Endothelial cell of umbilical vein (primary cell): ENCODE results near the gene RALA. TPM values are rescaled to one million over a fixed set of nuclear protein-coding genes. Genes with fewer than 3 reads are reported as not detected.

Source experiments
- BruUV-seq: library from RNA; stranded (reverse); fragments of 400-500 nt; replicated peaks from 2 replicates; lab custom pipeline; 2021; lab: Mats Ljungman, UMichigan
- CTCF ChIA-PET: fragments of 300-600, 350-600 bp; sonication (Branson Sonifier 250); formaldehyde crosslinking; loops from one replicate; lab custom pipeline; 2021; ENCODE audit warnings: antibody characterized with exemption, inconsistent platforms; lab: Charles Lee
- POLR2A ChIA-PET: fragments of 300-600, 350-600 bp; sonication (Branson Sonifier 250); formaldehyde crosslinking; loops from one replicate; lab custom pipeline; 2021; ENCODE audit warnings: antibody characterized with exemption, inconsistent platforms; lab: Charles Lee
- DNase-seq: peaks from one replicate; pipeline ENCODE4 v3.0.0-alpha.2; 2011; ENCODE audit warnings: low read depth, low spot score
- FAIRE-seq: peaks from 2 replicates; lab custom pipeline; 2011; peaks lifted over from hg19 to GRCh38; lab: Jason Lieb, UNC
- H2AFZ ChIP-seq: 2 replicates; pipeline ENCODE4 v1.6.0; 2012; ENCODE audit warnings: low read depth, low read length, control low read depth, inconsistent platforms
- H3K27ac ChIP-seq: 2 replicates; pipeline ENCODE4 v1.5.1; 2011; ENCODE audit warnings: low read depth, mild to moderate bottlenecking, control low read depth, low read length, moderate library complexity; ENCODE audit not compliant: insufficient read depth
- H3K27me3 ChIP-seq, 2 experiments: 2 replicates each; pipeline versions ENCODE4 v1.6.0 to v1.6.1; 2011; ENCODE audit warnings: low read length in 2 of 2, mixed read lengths in 1 of 2; ENCODE audit not compliant: control insufficient read depth in 2 of 2, insufficient read depth in 2 of 2
- H3K36me3 ChIP-seq, 2 experiments: 2 replicates in 1 of 2; 3 replicates in 1 of 2; pipeline ENCODE4 v1.5.1; 2011; ENCODE audit warnings: low read length in 2 of 2, mild to moderate bottlenecking in 1 of 2, moderate library complexity in 1 of 2; ENCODE audit not compliant: control insufficient read depth in 2 of 2, insufficient read depth in 2 of 2; ENCODE audit errors: extremely low read depth in 1 of 2
- H3K4me1 ChIP-seq: 3 replicates; pipeline ENCODE4 v1.5.1; 2011; ENCODE audit warnings: mild to moderate bottlenecking, low read length; ENCODE audit not compliant: control insufficient read depth, insufficient read depth; ENCODE audit errors: extremely low read depth
- H3K4me2 ChIP-seq: 2 replicates; pipeline ENCODE4 v1.6.1; 2011; ENCODE audit warnings: low read length, control low read depth, mixed read lengths; ENCODE audit not compliant: insufficient read depth
- H3K4me3 ChIP-seq, 3 experiments: fragments of 200-600 bp in 1 of 3; sonication (generic), shearing (Covaris generic) in 1 of 3; replicated peaks in 1 of 3; 2 replicates each; pipeline ENCODE4 v1.5.1; 2011 to 2016; ENCODE audit warnings: control low read depth in 3 of 3, low read length in 3 of 3, mild to moderate bottlenecking in 2 of 3, inconsistent platforms in 1 of 3, low read depth in 1 of 3, moderate library complexity in 1 of 3; ENCODE audit not compliant: insufficient read depth in 1 of 3
- H3K79me2 ChIP-seq: 2 replicates; pipeline ENCODE4 v1.6.0; 2012; ENCODE audit warnings: low read length, inconsistent platforms; ENCODE audit not compliant: control insufficient read depth, insufficient read depth
- H3K9ac ChIP-seq: replicated peaks from 2 replicates; pipeline ENCODE3; 2011; ENCODE audit warnings: low read length, control low read depth; ENCODE audit not compliant: insufficient read depth; ENCODE audit errors: extremely low read depth
- H3K9me1 ChIP-seq: replicated peaks from 3 replicates; pipeline ENCODE4 v1.6.0; 2011; ENCODE audit warnings: mild to moderate bottlenecking, low read length; ENCODE audit not compliant: control insufficient read depth, insufficient read depth; ENCODE audit errors: extremely low read depth
- H3K9me3 ChIP-seq: replicated peaks from 2 replicates; pipeline ENCODE4 v1.5.1; 2012; ENCODE audit warnings: low read length, inconsistent platforms; ENCODE audit not compliant: control insufficient read depth, insufficient read depth
- H4K20me1 ChIP-seq: replicated peaks from 2 replicates; pipeline ENCODE3; 2011; ENCODE audit warnings: mild to moderate bottlenecking, low read length; ENCODE audit not compliant: control insufficient read depth, insufficient read depth; ENCODE audit errors: extremely low read depth
- CTCF ChIP-seq, 2 donors: IDR thresholded peaks; 1 replicate in 1 of 2; 2 replicates in 1 of 2; pipeline ENCODE4 v1.5.1; 2011; ENCODE audit warnings: low read length in 2 of 2, mild to moderate bottlenecking in 2 of 2, moderate library complexity in 2 of 2, control low read depth in 1 of 2, inconsistent platforms in 1 of 2, low read depth in 1 of 2; ENCODE audit not compliant: insufficient read depth in 1 of 2; ENCODE audit errors: extremely low read depth in 1 of 2
- FOS ChIP-seq: IDR thresholded peaks from 2 replicates; pipeline ENCODE4 v1.6.1; 2011; ENCODE audit warnings: mild to moderate bottlenecking, low read length, moderate library complexity, borderline replicate concordance; ENCODE audit not compliant: insufficient read depth
- GATA2 ChIP-seq: IDR thresholded peaks from 2 replicates; pipeline ENCODE4 v1.7.0; 2011; ENCODE audit warnings: low read depth, mild to moderate bottlenecking, moderate library complexity, mixed read lengths, low read length; ENCODE audit not compliant: insufficient read length, insufficient read depth
- MYC ChIP-seq: IDR thresholded peaks from one replicate; pipeline ENCODE4 v1.6.1; 2011; ENCODE audit warnings: mild to moderate bottlenecking, low read depth, low read length
- POLR2AphosphoS5 ChIP-seq: IDR thresholded peaks from 2 replicates; pipeline ENCODE4 v1.6.1; 2012; ENCODE audit warnings: low read depth, mild to moderate bottlenecking, control low read depth, low read length, moderate library complexity; ENCODE audit not compliant: insufficient read depth
- dilution Hi-C: fragments of 300-500 bp; cut with MboI; formaldehyde crosslinking; loops from one replicate; pipeline ENCODE4 v1.15.0; 2019; ENCODE audit warnings: low sequenced_read_pairs; ENCODE audit not compliant: extremely low pct_ligation_motif_present
- intact Hi-C: fragments of 100-400 bp; cut with micrococcal nuclease; formaldehyde crosslinking; loops from one replicate; pipeline ENCODE4 v1.10.0; 2022
- polyA plus RNA-seq, 4 experiments: library from polyadenylated mRNA; depleted of rRNA in 3 of 4; stranded (reverse) in 3 of 4; unstranded in 1 of 4; fragments of >200 nt; gene quantifications; 2 replicates each; pipeline versions ENCODE4 v1.2.1 to v1.2.3, GENCODE V29; 2011 to 2012; ENCODE audit warnings: missing spikeins in 1 of 4
- total RNA-seq: library from RNA; stranded (reverse); gene quantifications from 2 replicates; pipeline ENCODE4 v1.2.3, GENCODE V29; 2021

RALA gene
- total and polyA plus RNA-seq, 2 donors (not counting 3 experiments of a cell fraction or from before 2014, with no cell fraction given), result 91.1 to 191 TPM

- POLR2A ChIA-PET, result no interaction called here
- CTCF ChIA-PET, result no interaction called here
Measured at GRCh38 chr7:39664585-39664984, 41.2 kb downstream of the RALA start.

More at GRCh38 chr7:39664585-39664984, 41.2 kb downstream of the RALA start:
- H3K9ac ChIP-seq, result no peak overlapping the region
- H3K27me3 ChIP-seq, result no peaks in the 10 kb centered on the region
- peaks cover 4% of the 10 kb centered on the region for H3K9me1 ChIP-seq
- BruUV-seq, result no TSS peak
- dilution Hi-C loops (no loop called here), intact Hi-C loops (no loop called here)
- H4K20me1 ChIP-seq, result peaks cover 39% of the 10 kb centered on the region
- no peak overlapping the region for H3K27ac ChIP-seq
- no peak overlapping the region for H3K4me3 ChIP-seq
- no peak overlapping the region for H2AFZ ChIP-seq
- no peak for DNase-seq
- H3K36me3 ChIP-seq, result peaks cover 5 to 14% of the 10 kb centered on the region in 2 experiments
- no peak for FAIRE-seq
- no peaks in the 10 kb centered on the region for H3K9me3 ChIP-seq
- no peak overlapping the region for H3K4me2 ChIP-seq
- H3K4me1 ChIP-seq, result no peaks in the 10 kb centered on the region
- TF ChIP-seq POLR2AphosphoS5, result no peak
- TF ChIP-seq GATA2, result no peak
- TF ChIP-seq CTCF (IDR thresholded peaks at IDR 0.05; ENCODE audit: extremely low read depth in 1 of 2, insufficient read depth in 1 of 2, low read depth in 1 of 2, low read length in 2 of 2), result no peak
- TF ChIP-seq FOS, result no peak
- TF ChIP-seq MYC, result no peak
- peaks cover 93% of the 10 kb centered on the region for H3K79me2 ChIP-seq
